SK-N-MC (cell line): ENCODE measurements around the gene STAT4.

ENCODE experiments used
- DNase-seq: peaks from one replicate; pipeline ENCODE4 v3.0.0-alpha.2; 2011; ENCODE audit warnings: low read depth, low spot score
- H3K27ac ChIP-seq: fragments of 200-600 bp; sonication (generic); 2 replicates; pipeline ENCODE4 v1.5.1; 2016; ENCODE audit warnings: mixed run types
- H3K36me3 ChIP-seq: fragments of 200-600 bp; sonication (generic); 2 replicates; pipeline ENCODE4 v1.6.1; 2017; ENCODE audit warnings: antibody characterized with exemption, low read length, mixed read lengths; ENCODE audit not compliant: insufficient read depth
- H3K4me3 ChIP-seq: fragments of 200-600 bp; sonication (generic); 2 replicates; pipeline ENCODE4 v1.5.1; 2016
- H3K9ac ChIP-seq: fragments of 200-600 bp; sonication (generic); 2 replicates; pipeline ENCODE4 v1.8.0; 2017; ENCODE audit warnings: mixed run types, mixed read lengths; ENCODE audit not compliant: insufficient read length
- H3K9me3 ChIP-seq: fragments of 200-600 bp; sonication (generic); 2 replicates; pipeline ENCODE4 v1.6.1; 2017; ENCODE audit warnings: low read depth, mild to moderate bottlenecking, antibody characterized with exemption, low read length, moderate library complexity, mixed read lengths
- EZH2 ChIP-seq: fragments of 200-600 bp; sonication (generic); IDR thresholded peaks from one replicate; pipeline ENCODE4 v1.6.1; 2017; ENCODE audit warnings: antibody characterized with exemption
- FOXP2 ChIP-seq: optimal IDR thresholded peaks from 2 replicates; pipeline ENCODE3; 2011; ENCODE audit warnings: mild to moderate bottlenecking, moderate library complexity; ENCODE audit not compliant: insufficient read depth; ENCODE audit errors: extremely low read length, control extremely low read depth
- POLR2AphosphoS5 ChIP-seq: IDR thresholded peaks from 2 replicates; pipeline ENCODE4 v1.6.1; 2012; ENCODE audit warnings: mild to moderate bottlenecking, low read depth, low read length, borderline replicate concordance

STAT4 gene

GRCh38 chr2:191188550-191189093, 37.8 kb upstream of the STAT4 start:
- TF ChIP-seq POLR2AphosphoS5: no peak
- no peak for TF ChIP-seq FOXP2
- no peak for TF ChIP-seq EZH2
- Histone ChIP-seq H3K27ac (no peak overlapping the region), H3K36me3 (no peaks in the 10 kb centered on the region), H3K9ac (no peak overlapping the region), H3K9me3 (no peaks in the 10 kb centered on the region), H3K4me3 (no peak overlapping the region)
- no peak for DNase-seq

- TF ChIP-seq POLR2AphosphoS5: no peak
- TF ChIP-seq EZH2: no peak
- no peak for TF ChIP-seq FOXP2
Measured at GRCh38 chr2:191187105-191187829, 36.5 kb upstream of the STAT4 start.

GRCh38 chr2:191184457-191184856, 33.7 kb upstream of the STAT4 start:
- DNase-seq: no peak
- H3K9ac ChIP-seq: no peak overlapping the region
- H3K4me3 ChIP-seq: no peak overlapping the region
- no peak overlapping the region for H3K27ac ChIP-seq
- TF ChIP-seq EZH2 (no peak), POLR2AphosphoS5 (no peak), FOXP2 (no peak)
- H3K9me3 ChIP-seq: no peaks in the 10 kb centered on the region
- no peaks in the 10 kb centered on the region for H3K36me3 ChIP-seq

More at GRCh38 chr2:191187105-191187829, 36.5 kb upstream of the STAT4 start:
- H3K36me3 ChIP-seq: no peaks in the 10 kb centered on the region
- no peak for DNase-seq
- H3K9ac ChIP-seq: no peak overlapping the region
- H3K4me3 ChIP-seq: no peak overlapping the region
- H3K9me3 ChIP-seq: no peaks in the 10 kb centered on the region
- H3K27ac ChIP-seq: no peak overlapping the region

GRCh38 chr2:191183516-191183915, 32.7 kb upstream of the STAT4 start:
- Histone ChIP-seq H3K36me3 (no peaks in the 10 kb centered on the region), H3K27ac (no peak overlapping the region), H3K4me3 (no peak overlapping the region), H3K9me3 (no peaks in the 10 kb centered on the region), H3K9ac (no peak overlapping the region)
- TF ChIP-seq POLR2AphosphoS5 (no peak), EZH2 (no peak)
- DNase-seq: no peak

GRCh38 chr2:191183081-191183480, 32.3 kb upstream of the STAT4 start:
- H3K9me3 ChIP-seq: no peaks in the 10 kb centered on the region
- no peak for DNase-seq
- no peak overlapping the region for H3K9ac ChIP-seq
- H3K36me3 ChIP-seq: no peaks in the 10 kb centered on the region
- H3K4me3 ChIP-seq: no peak overlapping the region
- no peak overlapping the region for H3K27ac ChIP-seq
- no peak for TF ChIP-seq FOXP2
- TF ChIP-seq EZH2: no peak
- no peak for TF ChIP-seq POLR2AphosphoS5

GRCh38 chr2:191180713-191181112, 29.9 kb upstream of the STAT4 start:
- Histone ChIP-seq H3K36me3 (no peaks in the 10 kb centered on the region), H3K4me3 (no peak overlapping the region), H3K9ac (no peak overlapping the region), H3K9me3 (no peaks in the 10 kb centered on the region), H3K27ac (no peak overlapping the region)
- TF ChIP-seq EZH2 (no peak), POLR2AphosphoS5 (no peak), FOXP2 (no peak)
- DNase-seq: no peak

- TF ChIP-seq POLR2AphosphoS5 (no peak), EZH2 (no peak), FOXP2 (no peak)
- DNase-seq: no peak
- Histone ChIP-seq H3K9ac (no peak overlapping the region), H3K27ac (no peak overlapping the region), H3K4me3 (no peak overlapping the region), H3K36me3 (no peaks in the 10 kb centered on the region), H3K9me3 (no peaks in the 10 kb centered on the region)
Measured at GRCh38 chr2:191180276-191180675, 29.5 kb upstream of the STAT4 start.

- no peak for TF ChIP-seq POLR2AphosphoS5
- no peak for TF ChIP-seq FOXP2
- TF ChIP-seq EZH2: no peak
- Histone ChIP-seq H3K9ac (no peak overlapping the region), H3K36me3 (no peaks in the 10 kb centered on the region), H3K9me3 (no peaks in the 10 kb centered on the region), H3K4me3 (no peak overlapping the region), H3K27ac (no peak overlapping the region)
- DNase-seq: no peak
Measured at GRCh38 chr2:191178806-191179514, 28.2 kb upstream of the STAT4 start.
